Heart right ventricle (tissue), 16 donors: ENCODE measurements around the gene JDP2. TPM values are rescaled to one million over a fixed set of nuclear protein-coding genes. Genes with fewer than 3 reads are reported as not detected.
A peak's percentile ranks its signal among the peaks of the same experiment; 100 is the strongest.

ENCODE experiments used
- ATAC-seq, 8 donors: fragments of 200-7000 bp; cut with Tn5 transposase; one replicate each; pipeline ENCODE4 v1.9.1; 2020; ENCODE audit warnings: mild to moderate bottlenecking in 8 of 8, moderate library complexity in 8 of 8, moderate number of reproducible peaks in 1 of 8
- DNase-seq, 2 donors: peaks; one replicate each; pipeline ENCODE4 v3.0.0-alpha.2; 2020
- H3K27ac ChIP-seq, 10 donors: fragments of 200-600 bp; sonication (generic) in 2 of 10; one replicate each; pipeline versions ENCODE4 v1.5.0 to v1.8.0; 2020 to 2022; ENCODE audit warnings: mild to moderate bottlenecking in 3 of 10
- H3K27me3 ChIP-seq, 7 donors: fragments of 200-600 bp; one replicate each; pipeline ENCODE4 v1.8.0; 2021 to 2022; ENCODE audit warnings: mild to moderate bottlenecking in 2 of 7
- H3K36me3 ChIP-seq, 9 donors: fragments of 200-600 bp; sonication (generic) in 1 of 9; one replicate each; pipeline versions ENCODE4 v1.5.0 to v1.8.0; 2020 to 2022; ENCODE audit warnings: mild to moderate bottlenecking in 2 of 9
- H3K4me1 ChIP-seq, 9 donors: fragments of 200-600 bp; sonication (generic) in 1 of 9; one replicate each; pipeline versions ENCODE4 v1.5.0 to v1.8.0; 2020 to 2022; ENCODE audit warnings: mild to moderate bottlenecking in 4 of 9
- H3K4me3 ChIP-seq, 10 donors: fragments of 200-600 bp; sonication (generic) in 2 of 10; one replicate each; pipeline versions ENCODE4 v1.5.0 to v1.8.0; 2020 to 2022; ENCODE audit warnings: mild to moderate bottlenecking in 7 of 10, moderate library complexity in 2 of 10
- H3K9me3 ChIP-seq, 11 donors: fragments of 200-600 bp in 10 of 11; sonication (generic) in 2 of 11; one replicate each; pipeline versions ENCODE4 v1.5.0 to v1.8.0; 2013 to 2022; ENCODE audit warnings: mild to moderate bottlenecking in 2 of 11, control low read depth in 1 of 11, moderate library complexity in 1 of 11
- CTCF ChIP-seq, 9 donors: fragments of 200-600 bp; sonication (generic) in 2 of 9; IDR thresholded peaks; one replicate each; pipeline versions ENCODE4 v1.5.0 to v1.8.0; 2021 to 2022; ENCODE audit warnings: antibody characterized with exemption in 9 of 9, mild to moderate bottlenecking in 5 of 9, moderate library complexity in 1 of 9
- WGBS, 2 donors: extraction: QIAGEN DNeasy Blood & Tissue Kit; methylation state at CpG; one replicate each; pipeline ENCODE4 v1.1.7; 2013; ENCODE audit warnings: inconsistent platforms in 1 of 2; 5-methylcytosine and 5-hydroxymethylcytosine counted together
- intact Hi-C, 10 donors: fragments of 100-400 bp; cut with DNase I; formaldehyde crosslinking; loops; one replicate each; pipeline versions ENCODE4 v1.11.1 to v1.14.2; 2022
- polyA plus RNA-seq, 2 donors: library from polyadenylated mRNA; stranded (reverse); fragments of 200-250 nt; gene quantifications; one replicate each; pipeline ENCODE4 v1.2.3, GENCODE V29; 2013
- total RNA-seq, 10 donors: library from RNA; stranded (reverse); fragmentation: NEBNext Ultra II Directional in 3 of 10; extraction: Animal tissue kit (Norgen Biotek cat#: 25700) in 3 of 10; gene quantifications; one replicate each; pipeline versions ENCODE4 v1.2.1 to v1.2.4, GENCODE V29; 2021 to 2023
- donor health status: Arrhythmogenic right ventricular cardiomyopathy.
- donor health status: ischemic (EF 13 %, LVEDD 7.1; RV severe dilation, severe dysfunction).
- donor health status: healthy with polysubstance abuse.
- donor health status: DM: no; HTN: yes; CAD: no.
- donor health status: DM: no; HTN: no; CAD: no.
- donor health status: ischemic (EF 25% LVEDD 6.9; RV normal size, moderate dysfunction).
- donor health status: ischemic (EF 25% LVEDD 5.7; RV mildly dilated, moderate dysfunction).
- donor health status: healthy.
- donor health status: DM: yes; HTN: yes; CAD: no.
- donor health status: Ischemic cardiomyopathy.
- donor health status: ischemic (EF 35%, LVEDD 5.7; RV mildly dilated, moderate dysfunction).
- donor health status: nonischemic (EF 11% LVEDD 7.7; RV severe dilation, severe dysfunction).
- donor health status: DM: yes; HTN: yes; CAD: no.
- donor health status: PGD.
- donor health status: ischemic (EF 29% LVEDD 5.4; RV normal size, mild dysfunction).
- donor health status: nonischemic (EF 23%, LVEDD 6.1; RV moderate dilation, normal function).

The JDP2 gene
- total and polyA plus RNA-seq, 12 donors = 12.3 to 44.0 (median 17.3) TPM

GRCh38 chr14:75395862-75396261, 32.0 kb upstream of the JDP2 start:
- no peak for ATAC-seq
- WGBS, 2 donors = 82 to 83% methylated on average over 5 of the region's 5 CpGs

GRCh38 chr14:75399321-75399720, 28.5 kb upstream of the JDP2 start:
- Histone ChIP-seq H3K27me3 (no peaks in the 10 kb centered on the region), H3K4me1 (peaks cover 14 to 30% (median 28%) of the 10 kb centered on the region in 9 donors), H3K36me3 (no peaks in the 10 kb centered on the region), H3K27ac (peak overlapping the region in 5 of 10 donors; percentile 7 to 80 (median 80)), H3K4me3 (no peak overlapping the region), H3K9me3 (peaks cover 0 to 9% (median 0%) of the 10 kb centered on the region in 11 donors)
- 83 to 91% methylated on average over 4 of the region's 4 CpGs for WGBS, 2 donors
- DNase-seq (no peak), ATAC-seq (peak in 1 of 8 donors; percentile 5)
- intact Hi-C loops = no loop called here
- TF ChIP-seq CTCF (IDR thresholded peaks at IDR 0.05) = no peak

More at GRCh38 chr14:75395862-75396261, 32.0 kb upstream of the JDP2 start:
- no peak for TF ChIP-seq CTCF (IDR thresholded peaks at IDR 0.05)
- H3K9me3 ChIP-seq = peaks cover 0 to 9% (median 0%) of the 10 kb centered on the region in 11 donors
- intact Hi-C loops = no loop called here
- no peak overlapping the region for H3K27ac ChIP-seq
- H3K4me1 ChIP-seq = peaks cover 10 to 19% (median 14%) of the 10 kb centered on the region in 9 donors
- no peak for DNase-seq
- no peak overlapping the region for H3K4me3 ChIP-seq
- H3K27me3 ChIP-seq = no peaks in the 10 kb centered on the region
- H3K36me3 ChIP-seq = no peaks in the 10 kb centered on the region

GRCh38 chr14:75399843-75400775, 27.7 kb upstream of the JDP2 start:
- H3K27ac ChIP-seq = peak overlapping the region in 9 of 10 donors; percentile 55 to 80 (median 76)
- peaks cover 14 to 30% (median 28%) of the 10 kb centered on the region in 9 donors for H3K4me1 ChIP-seq
- 21 to 26% methylated on average over 7 of the region's 7 CpGs for WGBS, 2 donors
- H3K27me3 ChIP-seq = no peaks in the 10 kb centered on the region
- no peaks in the 10 kb centered on the region for H3K36me3 ChIP-seq
- no peak overlapping the region for H3K4me3 ChIP-seq
- intact Hi-C loops = loop anchor here in 1 of 10 donors (1.0 to 2.0 kb wide), 2 partner anchors 27 to 59 kb away; no protein-coding TSS in a partner anchor
- DNase-seq (peak; percentile 86 to 89), ATAC-seq (peak; percentile 86 to 97 (median 92))
- no peak for TF ChIP-seq CTCF (IDR thresholded peaks at IDR 0.05)
- peaks cover 0 to 9% (median 0%) of the 10 kb centered on the region in 11 donors for H3K9me3 ChIP-seq

- peaks cover 14 to 31% (median 28%) of the 10 kb centered on the region in 9 donors for H3K4me1 ChIP-seq
- peaks cover 0 to 9% (median 0%) of the 10 kb centered on the region in 11 donors for H3K9me3 ChIP-seq
These were observed 26.5 kb upstream of the JDP2 start for GRCh38 chr14:75401361-75401760.

More at GRCh38 chr14:75401361-75401760, 26.5 kb upstream of the JDP2 start:
- Histone ChIP-seq H3K36me3 (no peaks in the 10 kb centered on the region), H3K4me3 (peak overlapping the region in 1 of 10 donors; percentile 10), H3K27me3 (no peaks in the 10 kb centered on the region), H3K27ac (peak overlapping the region; percentile 33 to 80 (median 75))
- peak in 1 of 9 donors; percentile 12 for TF ChIP-seq CTCF (IDR thresholded peaks at IDR 0.05)
- DNase-seq = peak; percentile 46 to 81
- WGBS, 2 donors = 35 to 38% methylated on average over 10 of the region's 10 CpGs
- intact Hi-C loops = loop anchor here in 1 of 10 donors (2.0 kb wide), 1 partner anchor 25 kb away; no protein-coding TSS in a partner anchor
- ATAC-seq = peak; percentile 71 to 88 (median 80)
